ENCODE results near the gene KCTD13. TPM values are rescaled to one million over a fixed set of nuclear protein-coding genes. Genes with fewer than 3 reads are reported as not detected.

KCTD13 gene
- total and polyA plus RNA-seq, 4 donors: 2.7 to 13.1 (median 3.7) TPM

GRCh38 chr16:29857133-29857760, 68.8 kb downstream of the KCTD13 start (continued):
- TF ChIP-seq, protein P1, sequence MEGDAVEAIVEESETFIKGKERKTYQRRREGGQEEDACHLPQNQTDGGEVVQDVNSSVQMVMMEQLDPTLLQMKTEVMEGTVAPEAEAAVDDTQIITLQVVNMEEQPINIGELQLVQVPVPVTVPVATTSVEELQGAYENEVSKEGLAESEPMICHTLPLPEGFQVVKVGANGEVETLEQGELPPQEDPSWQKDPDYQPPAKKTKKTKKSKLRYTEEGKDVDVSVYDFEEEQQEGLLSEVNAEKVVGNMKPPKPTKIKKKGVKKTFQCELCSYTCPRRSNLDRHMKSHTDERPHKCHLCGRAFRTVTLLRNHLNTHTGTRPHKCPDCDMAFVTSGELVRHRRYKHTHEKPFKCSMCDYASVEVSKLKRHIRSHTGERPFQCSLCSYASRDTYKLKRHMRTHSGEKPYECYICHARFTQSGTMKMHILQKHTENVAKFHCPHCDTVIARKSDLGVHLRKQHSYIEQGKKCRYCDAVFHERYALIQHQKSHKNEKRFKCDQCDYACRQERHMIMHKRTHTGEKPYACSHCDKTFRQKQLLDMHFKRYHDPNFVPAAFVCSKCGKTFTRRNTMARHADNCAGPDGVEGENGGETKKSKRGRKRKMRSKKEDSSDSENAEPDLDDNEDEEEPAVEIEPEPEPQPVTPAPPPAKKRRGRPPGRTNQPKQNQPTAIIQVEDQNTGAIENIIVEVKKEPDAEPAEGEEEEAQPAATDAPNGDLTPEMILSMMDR (IDR thresholded peaks at IDR 0.05; ENCODE audit: low read depth, low read length, missing input control): no peak
- no peak for TF ChIP-seq TAF1 (conservative IDR thresholded peaks at IDR 0.05)
- TF ChIP-seq FOXA1 (IDR thresholded peaks at IDR 0.05): no peak
- TF ChIP-seq MAX (IDR thresholded peaks at IDR 0.05): no peak

Other genes with a start within 250 kb of the KCTD13 start
- gene QPRT, start 247.0 kb downstream of the KCTD13 start, total RNA-seq: 10 to 100 TPM; 79.4 to 81.7 TPM
- gene QPRT, start 247.0 kb downstream of the KCTD13 start, polyA plus RNA-seq: 100 to 1,000 TPM; 119 to 143 TPM
- 1 to 10 TPM; 1.3 to 2.4 TPM for gene C16orf54, start 180.2 kb downstream of the KCTD13 start, total RNA-seq
- under 1 TPM; 0.38 to 0.42 TPM for gene C16orf54, start 180.2 kb downstream of the KCTD13 start, polyA plus RNA-seq
- 1 to 10 TPM in 1 of 2 donors, under 1 TPM in 1; 0.19 to 2.7 TPM for gene ZG16, start 148.0 kb downstream of the KCTD13 start, total RNA-seq
- 1 to 10 TPM in 1 of 2 donors, under 1 TPM in 1; 0.68 to 2.8 TPM for gene ZG16, start 148.0 kb downstream of the KCTD13 start, polyA plus RNA-seq
- gene KIF22, start 135.5 kb downstream of the KCTD13 start, total RNA-seq: 10 to 100 TPM; 15.0 to 80.1 TPM
- gene KIF22, start 135.5 kb downstream of the KCTD13 start, polyA plus RNA-seq: 10 to 100 TPM; 39.9 to 58.7 TPM
- 100 to 1,000 TPM in 1 of 2 donors, 10 to 100 TPM in 1; 28.4 to 272 TPM for gene MAZ, start 119.7 kb downstream of the KCTD13 start, total RNA-seq
- 10 to 100 TPM; 16.0 to 61.7 TPM for gene MAZ, start 119.7 kb downstream of the KCTD13 start, polyA plus RNA-seq
- under 1 TPM; 0.09 to 0.59 TPM for gene PRRT2, start 114.0 kb downstream of the KCTD13 start, total RNA-seq
- gene PRRT2, start 114.0 kb downstream of the KCTD13 start, polyA plus RNA-seq: under 1 TPM; 0.16 to 0.28 TPM
- gene PAGR1, start 110.1 kb downstream of the KCTD13 start, total RNA-seq: 10 to 100 TPM; 11.1 to 16.9 TPM
- gene PAGR1, start 110.1 kb downstream of the KCTD13 start, polyA plus RNA-seq: 10 to 100 TPM in 1 of 2 donors, 1 to 10 TPM in 1; 7.3 to 18.7 TPM
- 10 to 100 TPM; 30.7 to 78.4 TPM for gene MVP, start 105.8 kb downstream of the KCTD13 start, total RNA-seq
- gene MVP, start 105.8 kb downstream of the KCTD13 start, polyA plus RNA-seq: 10 to 100 TPM; 40.1 to 61.4 TPM
- gene CDIPT, start 63.0 kb downstream of the KCTD13 start, total RNA-seq: 10 to 100 TPM; 31.4 to 38.7 TPM
- 100 to 1,000 TPM in 1 of 2 donors, 10 to 100 TPM in 1; 38.1 to 102 TPM for gene CDIPT, start 63.0 kb downstream of the KCTD13 start, polyA plus RNA-seq
- gene SEZ6L2, start 26.7 kb downstream of the KCTD13 start, total RNA-seq: under 1 TPM; 0.25 to 0.37 TPM
- under 1 TPM; 0.24 to 0.35 TPM for gene SEZ6L2, start 26.7 kb downstream of the KCTD13 start, polyA plus RNA-seq
- gene ASPHD1, start 25.7 kb downstream of the KCTD13 start, total RNA-seq: under 1 TPM in 1 of 2 donors, not detected in 1; 0.25 TPM
- under 1 TPM in 1 of 2 donors, not detected in 1; 0.28 TPM for gene ASPHD1, start 25.7 kb downstream of the KCTD13 start, polyA plus RNA-seq
- 10 to 100 TPM; 25.5 to 29.6 TPM for gene TMEM219, start 35.9 kb upstream of the KCTD13 start, total RNA-seq
- gene TMEM219, start 35.9 kb upstream of the KCTD13 start, polyA plus RNA-seq: 10 to 100 TPM; 64.1 to 75.9 TPM
- 10 to 100 TPM; 19.0 to 27.9 TPM for gene TAOK2, start 47.6 kb upstream of the KCTD13 start, total RNA-seq
- 10 to 100 TPM in 1 of 2 donors, 1 to 10 TPM in 1; 2.2 to 12.9 TPM for gene TAOK2, start 47.6 kb upstream of the KCTD13 start, polyA plus RNA-seq
- 10 to 100 TPM in 1 of 2 donors, 1 to 10 TPM in 1; 9.2 to 10.5 TPM for gene HIRIP3, start 69.4 kb upstream of the KCTD13 start, total RNA-seq
- gene HIRIP3, start 69.4 kb upstream of the KCTD13 start, polyA plus RNA-seq: 1 to 10 TPM; 5.7 to 9.0 TPM
- 10 to 100 TPM; 11.7 to 24.8 TPM for gene INO80E, start 70.0 kb upstream of the KCTD13 start, total RNA-seq
- gene INO80E, start 70.0 kb upstream of the KCTD13 start, polyA plus RNA-seq: 10 to 100 TPM in 1 of 2 donors, 1 to 10 TPM in 1; 8.0 to 22.8 TPM
- gene DOC2A, start 84.8 kb upstream of the KCTD13 start, total RNA-seq: under 1 TPM in 1 of 2 donors, not detected in 1; 0.17 TPM
- gene DOC2A, start 84.8 kb upstream of the KCTD13 start, polyA plus RNA-seq: under 1 TPM; 0.09 to 0.22 TPM
- not detected for gene C16orf92, start 97.0 kb upstream of the KCTD13 start, total RNA-seq
- not detected for gene C16orf92, start 97.0 kb upstream of the KCTD13 start, polyA plus RNA-seq
- gene TLCD3B, start 105.0 kb upstream of the KCTD13 start, total RNA-seq: under 1 TPM in 1 of 2 donors, not detected in 1; 0.65 TPM
- gene TLCD3B, start 105.0 kb upstream of the KCTD13 start, polyA plus RNA-seq: under 1 TPM in 1 of 2 donors, not detected in 1; 0.05 TPM
- 10 to 100 TPM; 96.8 to 99.3 TPM for gene ALDOA, start 139.5 kb upstream of the KCTD13 start, total RNA-seq
- gene ALDOA, start 139.5 kb upstream of the KCTD13 start, polyA plus RNA-seq: 100 to 1,000 TPM; 142 to 251 TPM
- 10 to 100 TPM; 49.7 to 68.7 TPM for gene PPP4C, start 149.8 kb upstream of the KCTD13 start, total RNA-seq
- 10 to 100 TPM; 56.3 to 79.6 TPM for gene PPP4C, start 149.8 kb upstream of the KCTD13 start, polyA plus RNA-seq
- under 1 TPM; 0.09 to 0.25 TPM for gene TBX6, start 165.7 kb upstream of the KCTD13 start, total RNA-seq
- under 1 TPM; 0.10 to 0.26 TPM for gene TBX6, start 165.7 kb upstream of the KCTD13 start, polyA plus RNA-seq
- gene YPEL3, start 170.0 kb upstream of the KCTD13 start, total RNA-seq: 10 to 100 TPM; 10.5 to 42.7 TPM
- 10 to 100 TPM; 19.7 to 29.2 TPM for gene YPEL3, start 170.0 kb upstream of the KCTD13 start, polyA plus RNA-seq
- gene GDPD3, start 187.3 kb upstream of the KCTD13 start, total RNA-seq: under 1 TPM; 0.42 to 0.67 TPM
- under 1 TPM; 0.43 to 0.71 TPM for gene GDPD3, start 187.3 kb upstream of the KCTD13 start, polyA plus RNA-seq
- 1 to 10 TPM; 3.7 to 8.7 TPM for gene MAPK3, start 197.0 kb upstream of the KCTD13 start, total RNA-seq
- 10 to 100 TPM in 1 of 2 donors, 1 to 10 TPM in 1; 7.5 to 18.6 TPM for gene MAPK3, start 197.0 kb upstream of the KCTD13 start, polyA plus RNA-seq